ENCODE data around the gene FUBP1.

DNA sequence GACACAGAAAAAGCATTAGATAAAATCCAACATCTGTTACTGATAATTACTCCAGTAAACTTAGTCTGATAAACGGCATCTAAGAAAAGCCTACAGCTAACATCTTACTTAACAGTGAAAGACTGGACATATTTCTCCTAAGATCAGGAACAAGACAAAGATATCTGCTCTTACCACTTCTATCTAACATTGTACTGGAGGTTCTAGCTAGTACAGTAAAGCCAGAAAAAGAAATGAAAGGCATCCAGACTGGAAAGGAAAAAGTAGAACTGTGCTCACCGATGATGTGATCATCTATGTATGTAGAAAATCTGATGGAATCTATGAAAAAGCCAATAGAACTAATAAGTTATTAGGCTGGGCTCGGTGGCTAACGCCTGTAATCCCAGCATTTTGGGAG, 68.8 kb downstream of the FUBP1 start:
- TF ChIP-seq CTCF (IDR thresholded peaks at IDR 0.05; ENCODE audit: low read depth, low read length, poor library complexity, severe bottlenecking) (no peak), EZH2phosphoT487 (IDR thresholded peaks at IDR 0.05; ENCODE audit: borderline replicate concordance, low read length) (no peak)
